Loucy (cell line): ENCODE data around the gene TMEM245.

Experiments used
- H2AFZ ChIP-seq: fragments of 200-600 bp; sonication (generic); 2 replicates; pipeline ENCODE4 v1.6.0; 2016; ENCODE audit warnings: antibody characterized with exemption, mild to moderate bottlenecking, low read length, moderate library complexity
- H3F3A ChIP-seq: fragments of 200-600 bp; 2 replicates; pipeline ENCODE4 v1.6.0; 2016; ENCODE audit warnings: antibody characterized with exemption, low read depth, mild to moderate bottlenecking
- H3K27me3 ChIP-seq: fragments of 200-600 bp; sonication (generic); 2 replicates; pipeline ENCODE4 v1.6.1; 2014; ENCODE audit warnings: low read length, mild to moderate bottlenecking; ENCODE audit not compliant: insufficient read depth, poor library complexity, severe bottlenecking
- H3K36me3 ChIP-seq: fragments of 200-600 bp; sonication (generic); 2 replicates; pipeline ENCODE4 v1.6.1; 2016; ENCODE audit warnings: low read length; ENCODE audit not compliant: insufficient read depth
- H3K4me1 ChIP-seq: fragments of 200-600 bp; sonication (generic); 2 replicates; pipeline ENCODE4 v1.5.1; 2014; ENCODE audit warnings: low read length, mild to moderate bottlenecking; ENCODE audit not compliant: insufficient read depth, poor library complexity, severe bottlenecking
- H3K4me2 ChIP-seq: fragments of 200-600 bp; sonication (generic); 2 replicates; pipeline ENCODE4 v1.6.0; 2014; ENCODE audit warnings: antibody characterized with exemption, low read length, low read depth, mild to moderate bottlenecking; ENCODE audit not compliant: poor library complexity, severe bottlenecking
- H3K4me3 ChIP-seq: fragments of 200-600 bp; sonication (generic); 2 replicates; pipeline ENCODE4 v1.5.1; 2014; ENCODE audit warnings: low read length, mild to moderate bottlenecking, mixed read lengths; ENCODE audit not compliant: poor library complexity, severe bottlenecking
- H3K79me2 ChIP-seq: fragments of 200-600 bp; sonication (generic); 2 replicates; pipeline ENCODE4 v1.6.1; 2014; ENCODE audit warnings: low read length; ENCODE audit not compliant: insufficient read depth
- H3K9ac ChIP-seq: fragments of 200-600 bp; sonication (generic); 2 replicates; pipeline ENCODE4 v1.6.0; 2014; ENCODE audit warnings: mild to moderate bottlenecking, low read depth, low read length, moderate library complexity; ENCODE audit not compliant: poor library complexity, severe bottlenecking
- H3K9me2 ChIP-seq: fragments of 200-600 bp; sonication (generic); replicated peaks from 2 replicates; pipeline ENCODE4 v1.6.1; 2016; ENCODE audit warnings: low read depth, low read length, mixed read lengths
- H3K9me3 ChIP-seq: fragments of 200-600 bp; sonication (generic); 2 replicates; pipeline ENCODE4 v1.6.1; 2014; ENCODE audit warnings: mild to moderate bottlenecking, antibody characterized with exemption, low read length, low read depth; ENCODE audit not compliant: insufficient read depth
- H4K20me1 ChIP-seq: fragments of 200-600 bp; sonication (generic); 2 replicates; pipeline ENCODE4 v1.6.0; 2014; ENCODE audit warnings: antibody characterized with exemption, low read length, mild to moderate bottlenecking; ENCODE audit not compliant: insufficient read depth, poor library complexity, severe bottlenecking
- CTCF ChIP-seq: fragments of 200-600 bp; sonication (generic); conservative IDR thresholded peaks from 2 replicates; pipeline ENCODE4 v1.5.1; 2014; ENCODE audit warnings: mild to moderate bottlenecking, antibody characterized with exemption, low read length
- EZH2phosphoT487 ChIP-seq: fragments of 200-600 bp; IDR thresholded peaks from 2 replicates; pipeline ENCODE4 v1.6.1; 2018; ENCODE audit warnings: antibody characterized with exemption, mild to moderate bottlenecking, moderate library complexity, borderline replicate concordance

Gene TMEM245

DNA sequence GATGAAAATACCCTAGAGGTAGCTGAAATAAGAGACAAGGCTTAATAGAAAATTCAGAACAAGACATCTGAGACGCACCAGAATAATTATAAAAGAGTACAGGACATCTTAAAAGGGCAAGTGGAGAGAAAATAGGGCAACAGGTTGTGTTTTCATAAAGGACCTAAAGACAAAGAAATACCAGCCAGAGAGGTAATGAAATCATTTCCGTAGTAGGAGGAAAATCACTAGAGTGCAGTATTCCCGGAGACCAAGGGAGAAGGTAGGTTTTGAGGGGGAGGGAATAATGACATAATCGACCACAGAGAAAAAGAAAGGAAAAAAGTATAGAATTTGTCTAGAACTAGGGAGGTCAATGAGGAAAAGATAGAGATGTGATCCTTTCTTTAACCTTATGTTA lies 80.2 kb downstream of the TMEM245 start:
- no peak for TF ChIP-seq EZH2phosphoT487
- TF ChIP-seq CTCF, result no peak
- H2AFZ ChIP-seq, result no peak overlapping the region
- H3F3A ChIP-seq, result no peaks in the 10 kb centered on the region
- peaks cover 59% of the 10 kb centered on the region for H3K36me3 ChIP-seq
- no peaks in the 10 kb centered on the region for H3K79me2 ChIP-seq
- H3K4me2 ChIP-seq, result no peak overlapping the region
- H3K9me2 ChIP-seq, result 0 out of 2 replicates have a peak, but pooled peaks cover 4% of the 10 kb centered on the region
- H3K9ac ChIP-seq, result no peak overlapping the region
- no peaks in the 10 kb centered on the region for H4K20me1 ChIP-seq
- no peak overlapping the region for H3K4me3 ChIP-seq
- no peaks in the 10 kb centered on the region for H3K27me3 ChIP-seq
- H3K9me3 ChIP-seq, result peaks cover 5% of the 10 kb centered on the region; the same call in 1 of the 2 replicates
- H3K4me1 ChIP-seq, result no peaks in the 10 kb centered on the region

- Histone ChIP-seq H3K9me3 (peaks cover 5% of the 10 kb centered on the region; the same call in 1 of the 2 replicates), H3K79me2 (no peaks in the 10 kb centered on the region), H2AFZ (no peak overlapping the region), H3F3A (no peaks in the 10 kb centered on the region), H3K4me2 (no peak overlapping the region), H3K27me3 (no peaks in the 10 kb centered on the region), H3K9me2 (0 out of 2 replicates have a peak, but pooled peaks cover 4% of the 10 kb centered on the region), H4K20me1 (no peaks in the 10 kb centered on the region), H3K9ac (no peak overlapping the region), H3K4me1 (no peaks in the 10 kb centered on the region), H3K36me3 (peaks cover 59% of the 10 kb centered on the region), H3K4me3 (no peak overlapping the region)
- TF ChIP-seq CTCF (no peak), EZH2phosphoT487 (no peak)
Observed at GRCh38 chr9:109037946-109038715, 81.6 kb downstream of the TMEM245 start.

DNA sequence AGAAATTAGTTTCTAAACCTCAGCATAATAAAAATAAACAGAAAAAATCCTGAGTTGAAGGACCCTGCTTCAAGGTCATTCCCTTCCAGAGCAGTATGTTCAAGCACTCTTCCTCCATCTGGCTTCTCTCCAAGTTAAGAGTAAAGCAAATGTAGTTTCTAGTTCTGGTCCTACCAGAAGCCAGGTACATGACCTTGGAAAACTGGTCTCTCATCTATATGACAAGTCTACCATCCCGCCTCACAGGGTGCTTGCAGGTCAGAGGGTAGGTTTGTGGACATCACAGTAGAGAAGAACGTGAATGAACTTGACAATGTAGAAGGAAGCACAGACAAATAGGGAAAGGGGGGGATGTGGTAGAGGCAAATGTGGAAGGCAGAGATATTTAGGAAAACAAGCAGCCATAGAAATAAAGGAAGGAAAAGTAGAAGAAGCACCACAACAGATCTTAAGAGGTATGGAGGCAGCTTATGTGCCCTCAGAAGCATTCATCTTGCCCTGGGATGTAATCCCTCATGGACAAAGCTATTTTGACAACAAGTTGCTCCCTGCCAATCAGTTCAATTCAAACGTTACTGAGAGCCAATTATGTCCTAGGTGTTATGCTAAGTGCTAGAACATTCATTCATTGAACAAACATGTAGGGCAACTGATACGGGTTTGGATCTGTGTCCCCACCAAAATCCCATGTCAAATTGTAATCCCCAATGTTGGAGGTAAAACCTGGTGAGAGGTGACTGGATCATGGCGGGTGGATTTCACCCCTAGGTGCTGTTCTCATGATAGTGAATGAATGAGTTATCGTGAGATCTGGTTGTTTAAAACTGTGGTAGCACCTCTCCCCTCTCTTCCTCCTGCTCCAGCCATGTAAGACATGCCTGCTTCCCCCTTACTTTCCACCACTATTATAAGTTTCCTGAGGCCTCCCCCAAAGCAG lies 82.7 kb downstream of the TMEM245 start:
- H3K36me3 ChIP-seq, result peaks cover 60% of the 10 kb centered on the region

More for the DNA sequence above, 82.7 kb downstream of the TMEM245 start:
- 0 out of 2 replicates have a peak, but pooled peaks cover under 1% of the 10 kb centered on the region for H3K9me3 ChIP-seq
- no peaks in the 10 kb centered on the region for H3K4me1 ChIP-seq
- H3K4me2 ChIP-seq, result no peak overlapping the region
- TF ChIP-seq EZH2phosphoT487, result no peak
- no peak for TF ChIP-seq CTCF
- no peak overlapping the region for H3K9ac ChIP-seq
- no peaks in the 10 kb centered on the region for H4K20me1 ChIP-seq
- H3K4me3 ChIP-seq, result no peak overlapping the region
- H2AFZ ChIP-seq, result no peak overlapping the region
- no peaks in the 10 kb centered on the region for H3K27me3 ChIP-seq
- no peaks in the 10 kb centered on the region for H3F3A ChIP-seq
- H3K79me2 ChIP-seq, result no peaks in the 10 kb centered on the region
- H3K9me2 ChIP-seq, result 0 out of 2 replicates have a peak, but pooled peaks cover 4% of the 10 kb centered on the region
